AG04449 (cell line): Measurements from ENCODE around the gene SMIM7.

Experiments used
- CTCF ChIA-PET: fragments of 350-600 bp; formaldehyde crosslinking; extraction: SDS; loops from one replicate; lab custom pipeline; 2021; ENCODE audit warnings: antibody characterized with exemption; lab: Yijun Ruan, JAX
- POLR2A ChIA-PET: fragments of 400-600, 350-600 bp; formaldehyde crosslinking; extraction: SDS; loops from one replicate; lab custom pipeline; 2020; ENCODE audit warnings: antibody characterized with exemption, inconsistent platforms; lab: Yijun Ruan, JAX
- DNase-seq: peaks from one replicate; pipeline ENCODE4 v3.0.0-alpha.2; 2010; ENCODE audit warnings: low read depth, low spot score
- H3K4me3 ChIP-seq: 2 replicates; pipeline ENCODE4 v1.5.1; 2011; ENCODE audit warnings: low read depth, mild to moderate bottlenecking, control low read depth, low read length
- CTCF ChIP-seq: IDR thresholded peaks from one replicate; pipeline ENCODE4 v1.5.1; 2011; ENCODE audit warnings: mild to moderate bottlenecking, moderate library complexity, low read length, control low read depth, inconsistent platforms; ENCODE audit not compliant: insufficient read depth; ENCODE audit errors: missing control alignments

SMIM7 gene

GRCh38 chr19:16614941-16615340, 45.0 kb downstream of the SMIM7 start:
- CTCF ChIA-PET = interaction anchor here (0.7 kb wide), 1 partner anchor 9 kb away, joined by 3 read pairs; no protein-coding TSS in a partner anchor

GRCh38 chr19:16613841-16614240, 46.1 kb downstream of the SMIM7 start:
- CTCF ChIA-PET = interaction anchor here (0.7 to 1.3 kb wide), 2 partner anchors 9 to 11 kb away, joined by 3 read pairs; no protein-coding TSS in a partner anchor
- no peak overlapping the region for H3K4me3 ChIP-seq
- TF ChIP-seq CTCF = no peak
- no peak for DNase-seq
- POLR2A ChIA-PET = no interaction called here

More at GRCh38 chr19:16614941-16615340, 45.0 kb downstream of the SMIM7 start:
- no peak overlapping the region for H3K4me3 ChIP-seq
- TF ChIP-seq CTCF = no peak
- no peak for DNase-seq
- POLR2A ChIA-PET = interaction anchor here (1.0 kb wide), 1 partner anchor 13 kb away, joined by 4 read pairs; the partner anchor contains the start of gene MED26

GRCh38 chr19:16612636-16613035, 47.3 kb downstream of the SMIM7 start:
- ChIA-PET POLR2A (no interaction called here), CTCF (interaction anchor here (1.3 kb wide), 1 partner anchor 8 kb away, joined by 3 read pairs; no protein-coding TSS in a partner anchor)
- TF ChIP-seq CTCF = no peak
- H3K4me3 ChIP-seq = no peak overlapping the region
- DNase-seq = no peak

GRCh38 chr19:16611121-16611520, 48.8 kb downstream of the SMIM7 start:
- no peak overlapping the region for H3K4me3 ChIP-seq
- CTCF ChIA-PET = no interaction called here
- TF ChIP-seq CTCF = no peak
- DNase-seq = no peak
- POLR2A ChIA-PET = no interaction called here

- CTCF ChIA-PET = no interaction called here
- no peak for TF ChIP-seq CTCF
- POLR2A ChIA-PET = interaction anchor here (0.6 kb wide), 1 partner anchor 765 kb away, joined by 4 read pairs; no protein-coding TSS in a partner anchor
- H3K4me3 ChIP-seq = no peak overlapping the region
- no peak for DNase-seq
These were observed 50.3 kb downstream of the SMIM7 start for GRCh38 chr19:16609511-16610200.

- H3K4me3 ChIP-seq = no peak overlapping the region
- DNase-seq = peak; percentile 57
- ChIA-PET POLR2A (no interaction called here), CTCF (no interaction called here)
- no peak for TF ChIP-seq CTCF
These were observed 51.6 kb downstream of the SMIM7 start for GRCh38 chr19:16608290-16608739.
